ENCODE results near the gene CCT3. TPM values are rescaled to one million over a fixed set of nuclear protein-coding genes. Genes with fewer than 3 reads are reported as not detected.

The CCT3 gene
- total and polyA plus RNA-seq, 10 of the 15 experiments (the other 5 are each of a cell fraction or from before 2014, with no cell fraction given) = 319 to 585 (median 427) TPM

- TF ChIP-seq SKIL (IDR thresholded peaks at IDR 0.05; ENCODE audit: low read depth, poor library complexity, severe bottlenecking) (no peak), JUNB (IDR thresholded peaks at IDR 0.05) (no peak)
These were observed 29.5 kb upstream of the CCT3 start (continued) for GRCh38 chr1:156367383-156368156.

DNA sequence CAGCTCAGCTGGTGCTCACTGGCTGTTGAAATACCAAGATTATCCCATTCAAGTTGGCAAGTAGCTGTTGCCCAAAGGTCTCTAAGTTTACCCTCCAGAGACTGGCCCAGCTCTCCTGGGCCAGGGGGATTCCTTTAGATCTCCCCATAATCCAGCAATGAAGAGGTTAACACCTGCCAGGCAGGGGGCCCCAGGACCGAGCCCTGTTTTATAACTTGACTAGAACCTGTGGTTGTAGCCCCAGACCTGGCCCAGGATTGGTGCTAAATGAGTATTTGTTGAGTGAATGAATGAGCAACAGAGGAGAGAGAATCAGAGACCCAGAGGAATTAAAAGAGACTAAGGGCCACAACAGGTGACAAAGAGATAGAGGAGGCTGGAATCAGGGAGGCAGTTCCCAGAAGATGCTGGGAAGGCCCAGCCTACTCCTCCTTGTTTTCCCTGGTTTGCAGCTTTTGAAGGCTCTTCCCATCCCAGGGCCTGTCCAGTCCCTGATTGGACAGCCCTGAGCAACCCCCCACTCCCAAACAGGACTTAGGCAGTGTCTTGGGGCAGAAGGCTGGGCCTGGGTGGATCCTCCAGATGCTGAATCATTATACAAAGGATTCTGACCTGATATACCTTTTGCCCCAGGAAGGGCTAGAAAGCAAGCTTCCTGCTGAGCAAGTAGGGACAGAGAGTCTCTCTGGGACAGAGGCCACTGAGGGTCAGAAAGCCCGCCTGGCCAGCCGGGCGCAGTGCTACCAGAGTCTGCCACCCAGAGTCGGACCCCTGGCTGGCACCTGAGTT lies 28.5 kb upstream of the CCT3 start:
- in situ Hi-C loops (cut with MboI) (no loop called here), intact Hi-C loops (cut with micrococcal nuclease; ENCODE audit: unreplicated experiment) (no loop called here)
- 4% methylated on average over 5 of the region's 5 CpGs for WGBS (ENCODE audit: insufficient coverage, insufficient replicate concordance, low lambda C conversion rate, missing lambda C conversion rate)
- H3K4me2 ChIP-seq (ENCODE audit: control insufficient read depth, insufficient read depth) = no peak overlapping the region
- FAIRE-seq (no peak), ATAC-seq (no peak), DNase-seq (ENCODE audit: low read depth, low spot score) (no peak)
- no peaks in the 10 kb centered on the region for H3K9me3 ChIP-seq (replicated peaks; ENCODE audit: control insufficient read depth, insufficient read depth, low read length)
- H4K20me1 ChIP-seq (ENCODE audit: control insufficient read depth, insufficient read depth) = no peaks in the 10 kb centered on the region
- peaks cover 3 to 11% of the 10 kb centered on the region in 2 experiments; a peak in 3 of 4 replicates for H3K27me3 ChIP-seq (replicated peaks in 1 of 2; ENCODE audit: control insufficient read depth in 2 of 2, insufficient read depth in 2 of 2, low read length in 1 of 2)
- H3K36me3 ChIP-seq (ENCODE audit: control insufficient read depth in 2 of 2, insufficient read depth in 2 of 2, low read length in 1 of 2) = no peaks in the 10 kb centered on the region
- no peaks in the 10 kb centered on the region for H3K4me1 ChIP-seq (ENCODE audit: control insufficient read depth, insufficient read depth, low read length)
- no TSS peak for BruUV-seq (replicated peaks)
- CTCF ChIA-PET = interaction anchor here (0.8 to 1.9 kb wide), 3 partner anchors 18 to 79 kb away, joined by 3 to 7 read pairs (median 3); no protein-coding TSS in a partner anchor
- SMC1A ChIA-PET (ENCODE audit: uncharacterized antibody, unreplicated experiment) = interaction anchor here (0.7 kb wide), 1 partner anchor 91 kb away, joined by 3 read pairs; no protein-coding TSS in a partner anchor
- TF ChIP-seq FOS (IDR thresholded peaks at IDR 0.05; ENCODE audit: borderline replicate concordance, extremely low read depth, insufficient read length) = no peak
- TF ChIP-seq, protein P1, sequence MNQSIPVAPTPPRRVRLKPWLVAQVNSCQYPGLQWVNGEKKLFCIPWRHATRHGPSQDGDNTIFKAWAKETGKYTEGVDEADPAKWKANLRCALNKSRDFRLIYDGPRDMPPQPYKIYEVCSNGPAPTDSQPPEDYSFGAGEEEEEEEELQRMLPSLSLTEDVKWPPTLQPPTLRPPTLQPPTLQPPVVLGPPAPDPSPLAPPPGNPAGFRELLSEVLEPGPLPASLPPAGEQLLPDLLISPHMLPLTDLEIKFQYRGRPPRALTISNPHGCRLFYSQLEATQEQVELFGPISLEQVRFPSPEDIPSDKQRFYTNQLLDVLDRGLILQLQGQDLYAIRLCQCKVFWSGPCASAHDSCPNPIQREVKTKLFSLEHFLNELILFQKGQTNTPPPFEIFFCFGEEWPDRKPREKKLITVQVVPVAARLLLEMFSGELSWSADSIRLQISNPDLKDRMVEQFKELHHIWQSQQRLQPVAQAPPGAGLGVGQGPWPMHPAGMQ (IDR thresholded peaks at IDR 0.05; ENCODE audit: borderline replicate concordance) = no peak
- RAD21 ChIA-PET (ENCODE audit: unreplicated experiment) = interaction anchor here (0.5 kb wide), 1 partner anchor 76 kb away, joined by 3 read pairs; no protein-coding TSS in a partner anchor
- no peaks in the 10 kb centered on the region for H3K79me2 ChIP-seq (ENCODE audit: control insufficient read depth, insufficient read depth, low read length)
- POLR2A ChIA-PET = no interaction called here
- H3K4me3 ChIP-seq = no peak overlapping the region
- no peak overlapping the region for H3K27ac ChIP-seq (ENCODE audit: control insufficient read depth, insufficient read depth)
- H3K9ac ChIP-seq (ENCODE audit: control insufficient read depth, insufficient read depth, low read length) = no peak overlapping the region
- no peak overlapping the region for H2AFZ ChIP-seq (ENCODE audit: control insufficient read depth, low read depth, low read length)

Measured in GM12878 (cell line).